Keratinocyte (primary cell): ENCODE results near the gene SPTLC3. TPM values are rescaled to one million over a fixed set of nuclear protein-coding genes. Genes with fewer than 3 reads are reported as not detected.
"Not testable (repeated sequence)": the region's sequence is repeated elsewhere in the genome, so short reads cannot be mapped to it uniquely, and the experiment has no call there.

Experiments used
- DNase-seq: peaks from one replicate; pipeline ENCODE4 v3.0.0-alpha.2; 2011; ENCODE audit warnings: low read depth, missing footprints, low spot score
- FAIRE-seq: peaks from 2 replicates; lab custom pipeline; 2011; peaks lifted over from hg19 to GRCh38; lab: Jason Lieb, UNC
- H2AFZ ChIP-seq: 2 replicates; pipeline ENCODE4 v1.6.0; 2012; ENCODE audit warnings: low read length, control low read depth, inconsistent platforms; ENCODE audit not compliant: control insufficient read depth
- H3K27ac ChIP-seq: 2 replicates; pipeline ENCODE4 v1.5.1; 2011; ENCODE audit warnings: low read length; ENCODE audit not compliant: control insufficient read depth, insufficient read depth
- H3K27me3 ChIP-seq: 3 replicates; pipeline ENCODE4 v1.6.0; 2011; ENCODE audit warnings: low read length; ENCODE audit not compliant: control insufficient read depth, insufficient read depth; ENCODE audit errors: extremely low read depth
- H3K36me3 ChIP-seq, 2 experiments: 2 replicates in 1 of 2; 3 replicates in 1 of 2; pipeline ENCODE4 v1.5.1; 2011; ENCODE audit warnings: low read length in 2 of 2, mild to moderate bottlenecking in 1 of 2; ENCODE audit not compliant: control insufficient read depth in 2 of 2, insufficient read depth in 2 of 2; ENCODE audit errors: extremely low read depth in 1 of 2
- H3K4me1 ChIP-seq: 3 replicates; pipeline ENCODE4 v1.5.1; 2011; ENCODE audit warnings: low read length; ENCODE audit not compliant: control insufficient read depth, insufficient read depth; ENCODE audit errors: extremely low read depth
- H3K4me2 ChIP-seq: 3 replicates; pipeline ENCODE4 v1.6.0; 2011; ENCODE audit warnings: low read depth, low read length; ENCODE audit not compliant: control insufficient read depth, insufficient read depth; ENCODE audit errors: extremely low read depth
- H3K4me3 ChIP-seq, 3 experiments: fragments of 200-600 bp in 1 of 3; sonication (generic) in 1 of 3; 2 replicates in 2 of 3; 3 replicates in 1 of 3; pipeline ENCODE4 v1.5.1; 2011 to 2016; ENCODE audit warnings: low read length in 3 of 3, mild to moderate bottlenecking in 3 of 3, control low read depth in 2 of 3, inconsistent platforms in 1 of 3, low read depth in 1 of 3, mixed read lengths in 1 of 3, mixed run types in 1 of 3, moderate library complexity in 1 of 3; ENCODE audit not compliant: control insufficient read depth in 2 of 3, insufficient read depth in 2 of 3; ENCODE audit errors: extremely low read depth in 1 of 3
- H3K79me2 ChIP-seq: 2 replicates; pipeline ENCODE4 v1.6.0; 2012; ENCODE audit warnings: low read length; ENCODE audit not compliant: control insufficient read depth, insufficient read depth
- H3K9ac ChIP-seq: 3 replicates; pipeline ENCODE4 v1.6.0; 2011; ENCODE audit warnings: low read length; ENCODE audit not compliant: control insufficient read depth, insufficient read depth; ENCODE audit errors: extremely low read depth
- H3K9me1 ChIP-seq: 3 replicates; pipeline ENCODE4 v1.6.0; 2011; ENCODE audit warnings: low read length; ENCODE audit not compliant: control insufficient read depth, insufficient read depth; ENCODE audit errors: extremely low read depth
- H3K9me3 ChIP-seq: 2 replicates; pipeline ENCODE4 v1.5.1; 2012; ENCODE audit warnings: low read depth, low read length; ENCODE audit not compliant: control insufficient read depth
- H4K20me1 ChIP-seq: 3 replicates; pipeline ENCODE4 v1.6.0; 2011; ENCODE audit warnings: low read length; ENCODE audit not compliant: control insufficient read depth, insufficient read depth; ENCODE audit errors: extremely low read depth
- EZH2 ChIP-seq: IDR thresholded peaks from one replicate; pipeline ENCODE4 v1.6.1; 2012; ENCODE audit warnings: inconsistent platforms, mild to moderate bottlenecking, low read length, moderate library complexity
- dilution Hi-C: fragments of 300-500 bp; cut with MboI; formaldehyde crosslinking; loops from one replicate; pipeline ENCODE4 v1.7.0; 2020; ENCODE audit warnings: low sequenced_read_pairs; ENCODE audit not compliant: extremely low pct_ligation_motif_present
- polyA plus RNA-seq, 5 experiments: library from polyadenylated mRNA; depleted of rRNA in 3 of 5; stranded (reverse) in 3 of 5; stranded (forward) in 1 of 5; unstranded in 1 of 5; fragments of >200 nt; gene quantifications; 1 replicate in 1 of 5; 2 replicates in 3 of 5; 3 replicates in 1 of 5; pipeline versions ENCODE4 v1.2.1 to v1.2.3, GENCODE V29; 2011 to 2012; ENCODE audit warnings: missing spikeins in 2 of 5, low read depth in 1 of 5, low replicate concordance in 1 of 5
- TF ChIP-seq, protein P1 (sequence below), 3 experiments: IDR thresholded peaks in 1 of 3; conservative IDR thresholded peaks in 1 of 3; optimal IDR thresholded peaks in 1 of 3; 2 replicates in 2 of 3; 3 replicates in 1 of 3; pipeline versions ENCODE3 to v1.5.1; 2011; ENCODE audit warnings: low read length in 3 of 3, mild to moderate bottlenecking in 3 of 3, moderate library complexity in 2 of 3, control low read depth in 1 of 3, inconsistent platforms in 1 of 3; ENCODE audit not compliant: insufficient read depth in 2 of 3; ENCODE audit errors: extremely low read depth in 1 of 3

Gene SPTLC3
- polyA plus RNA-seq, 1 donor (not counting 4 experiments of a cell fraction or from before 2014, with no cell fraction given): 11.4 TPM

DNA sequence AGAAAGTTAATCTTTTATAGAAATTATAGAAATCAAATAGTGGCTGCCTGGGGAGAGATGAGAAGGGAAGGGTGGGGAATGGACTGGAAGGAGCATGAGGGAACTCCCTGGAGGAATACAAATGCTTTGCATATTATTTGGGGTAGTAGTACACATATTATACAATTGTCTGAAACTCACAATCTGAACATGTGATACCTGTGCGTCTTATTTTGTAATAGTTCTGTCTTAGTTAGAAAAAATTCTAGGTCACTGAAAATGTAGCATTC lies 30.7 kb upstream of the SPTLC3 start:
- Histone ChIP-seq H3K4me2 (no peak overlapping the region), H3K79me2 (no peaks in the 10 kb centered on the region), H4K20me1 (no peaks in the 10 kb centered on the region), H3K9ac (no peak overlapping the region), H3K36me3 (no peaks in the 10 kb centered on the region), H3K27me3 (no peaks in the 10 kb centered on the region), H3K4me1 (no peaks in the 10 kb centered on the region), H3K9me3 (no peaks in the 10 kb centered on the region), H3K9me1 (no peaks in the 10 kb centered on the region), H3K27ac (no peak overlapping the region), H3K4me3 (no peak overlapping the region), H2AFZ (no peak overlapping the region)
- dilution Hi-C loops: no loop called here
- no peak for TF ChIP-seq EZH2
- TF ChIP-seq, protein P1, sequence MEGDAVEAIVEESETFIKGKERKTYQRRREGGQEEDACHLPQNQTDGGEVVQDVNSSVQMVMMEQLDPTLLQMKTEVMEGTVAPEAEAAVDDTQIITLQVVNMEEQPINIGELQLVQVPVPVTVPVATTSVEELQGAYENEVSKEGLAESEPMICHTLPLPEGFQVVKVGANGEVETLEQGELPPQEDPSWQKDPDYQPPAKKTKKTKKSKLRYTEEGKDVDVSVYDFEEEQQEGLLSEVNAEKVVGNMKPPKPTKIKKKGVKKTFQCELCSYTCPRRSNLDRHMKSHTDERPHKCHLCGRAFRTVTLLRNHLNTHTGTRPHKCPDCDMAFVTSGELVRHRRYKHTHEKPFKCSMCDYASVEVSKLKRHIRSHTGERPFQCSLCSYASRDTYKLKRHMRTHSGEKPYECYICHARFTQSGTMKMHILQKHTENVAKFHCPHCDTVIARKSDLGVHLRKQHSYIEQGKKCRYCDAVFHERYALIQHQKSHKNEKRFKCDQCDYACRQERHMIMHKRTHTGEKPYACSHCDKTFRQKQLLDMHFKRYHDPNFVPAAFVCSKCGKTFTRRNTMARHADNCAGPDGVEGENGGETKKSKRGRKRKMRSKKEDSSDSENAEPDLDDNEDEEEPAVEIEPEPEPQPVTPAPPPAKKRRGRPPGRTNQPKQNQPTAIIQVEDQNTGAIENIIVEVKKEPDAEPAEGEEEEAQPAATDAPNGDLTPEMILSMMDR (optimal IDR thresholded peaks at IDR 0.05 in 1 of 3, IDR thresholded peaks at IDR 0.05 in 1 of 3, conservative IDR thresholded peaks at IDR 0.05 in 1 of 3; ENCODE audit: extremely low read depth in 1 of 3, insufficient read depth in 2 of 3, low read length in 3 of 3): no peak
- FAIRE-seq (no peak), DNase-seq (no peak)

DNA sequence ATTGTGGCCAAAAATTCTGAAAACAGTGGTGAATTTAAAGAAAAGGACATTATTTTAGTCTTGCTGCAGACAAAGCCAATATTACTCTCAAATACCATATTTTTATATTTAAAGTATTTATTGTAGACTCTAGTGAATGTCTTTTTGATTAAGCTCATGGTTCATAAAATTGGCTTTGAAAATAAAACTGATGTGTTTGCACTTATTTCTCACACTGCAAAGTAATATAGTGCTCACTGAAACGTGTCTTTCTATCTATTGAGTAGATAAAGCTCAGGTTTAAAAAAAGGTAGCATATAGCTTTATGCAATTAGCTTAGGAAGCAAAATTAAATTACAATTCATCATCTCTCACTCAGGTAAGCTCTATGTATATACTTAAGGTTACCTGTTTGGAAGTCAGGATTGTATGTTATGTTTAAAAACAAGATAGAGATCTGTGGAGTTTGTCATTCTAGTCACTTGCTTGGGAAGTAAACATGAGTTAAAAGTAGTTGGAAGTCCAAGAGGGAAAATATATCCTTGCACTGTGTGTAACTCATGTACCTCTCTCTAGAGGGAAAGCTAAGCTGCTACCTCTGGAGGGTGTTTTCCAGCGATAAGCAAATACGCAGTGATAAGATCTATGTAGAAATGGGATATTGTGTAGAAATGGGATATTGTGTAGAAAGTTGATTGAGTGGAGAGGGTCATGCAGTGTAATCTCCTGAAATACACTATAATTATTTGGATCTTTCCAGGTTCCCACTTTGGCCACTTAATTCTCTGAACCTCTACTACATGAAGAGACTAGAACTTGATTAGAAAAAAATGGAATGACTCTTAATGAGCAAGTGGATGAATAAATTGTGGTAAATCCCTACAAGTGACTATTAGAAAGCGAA lies 29.9 kb upstream of the SPTLC3 start:
- TF ChIP-seq, protein P1 (optimal IDR thresholded peaks at IDR 0.05 in 1 of 3, IDR thresholded peaks at IDR 0.05 in 1 of 3, conservative IDR thresholded peaks at IDR 0.05 in 1 of 3; ENCODE audit: extremely low read depth in 1 of 3, insufficient read depth in 2 of 3, low read length in 3 of 3): no peak
- no peak for TF ChIP-seq EZH2
- dilution Hi-C loops: no loop called here
- Histone ChIP-seq H4K20me1 (no peaks in the 10 kb centered on the region), H3K9me1 (no peaks in the 10 kb centered on the region), H3K4me3 (no peak overlapping the region), H3K9ac (no peak overlapping the region), H3K27me3 (no peaks in the 10 kb centered on the region), H3K4me2 (no peak overlapping the region), H2AFZ (no peak overlapping the region), H3K36me3 (no peaks in the 10 kb centered on the region), H3K9me3 (no peaks in the 10 kb centered on the region), H3K4me1 (peaks cover 4% of the 10 kb centered on the region), H3K27ac (no peak overlapping the region), H3K79me2 (no peaks in the 10 kb centered on the region)
- FAIRE-seq: no peak
- DNase-seq: no peak

GRCh38 chr20:12979713-12980112 lies 29.1 kb upstream of the SPTLC3 start:
- FAIRE-seq, DNase-seq, H3K4me2 ChIP-seq, H3K9me1 ChIP-seq, H3K9ac ChIP-seq, H3K4me3 ChIP-seq, H4K20me1 ChIP-seq, H3K79me2 ChIP-seq, H3K27ac ChIP-seq, dilution Hi-C loops, H3K9me3 ChIP-seq, H3K36me3 ChIP-seq, H3K27me3 ChIP-seq, H2AFZ ChIP-seq: not testable (repeated sequence)
- H3K4me1 ChIP-seq: peaks cover 12% of the 10 kb centered on the region
